Ovary (tissue), 3 donors: ENCODE data around the gene CARTPT.

Experiments used
- EP300 ChIP-seq: sonication (generic); formaldehyde crosslinking; IDR thresholded peaks from one replicate; pipeline ENCODE4 v1.6.1; 2017; ENCODE audit warnings: antibody characterized with exemption
- POLR2A ChIP-seq: fragments of 450-650 bp; IDR thresholded peaks from one replicate; pipeline ENCODE4 v1.6.1; 2017; ENCODE audit warnings: antibody characterized with exemption, mild to moderate bottlenecking, moderate library complexity
- TF ChIP-seq, protein P1 (sequence below), 3 donors: fragments of 450-650 bp in 2 of 3; fragments of 200-600 bp in 1 of 3; IDR thresholded peaks; one replicate each; pipeline versions ENCODE4 v1.5.1 to v1.8.0; 2016 to 2022; ENCODE audit warnings: antibody characterized with exemption in 3 of 3, mild to moderate bottlenecking in 1 of 3
- donor health status: DM: no; HTN: no; CAD: no.

DNA sequence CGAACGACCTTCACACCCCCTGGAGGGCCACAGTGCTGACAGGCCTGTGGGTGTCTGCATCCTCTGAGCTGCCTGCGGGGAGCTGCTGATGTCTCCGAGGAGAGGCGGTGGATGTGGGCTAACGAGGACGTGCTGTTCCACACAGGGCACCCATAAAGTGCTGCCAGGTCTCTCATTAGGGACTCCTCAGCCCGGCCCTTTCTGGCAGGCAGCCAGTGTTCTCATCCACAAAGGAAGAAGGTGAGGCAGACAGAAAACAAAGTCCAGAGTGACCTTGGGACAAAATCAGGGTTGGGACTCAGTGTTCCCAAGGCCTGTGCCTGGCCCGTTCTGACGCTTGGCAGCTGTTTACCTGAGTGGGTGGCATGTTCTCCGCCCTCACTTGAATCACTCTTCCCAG, 29.3 kb downstream of the CARTPT start:
- TF ChIP-seq, protein P1, sequence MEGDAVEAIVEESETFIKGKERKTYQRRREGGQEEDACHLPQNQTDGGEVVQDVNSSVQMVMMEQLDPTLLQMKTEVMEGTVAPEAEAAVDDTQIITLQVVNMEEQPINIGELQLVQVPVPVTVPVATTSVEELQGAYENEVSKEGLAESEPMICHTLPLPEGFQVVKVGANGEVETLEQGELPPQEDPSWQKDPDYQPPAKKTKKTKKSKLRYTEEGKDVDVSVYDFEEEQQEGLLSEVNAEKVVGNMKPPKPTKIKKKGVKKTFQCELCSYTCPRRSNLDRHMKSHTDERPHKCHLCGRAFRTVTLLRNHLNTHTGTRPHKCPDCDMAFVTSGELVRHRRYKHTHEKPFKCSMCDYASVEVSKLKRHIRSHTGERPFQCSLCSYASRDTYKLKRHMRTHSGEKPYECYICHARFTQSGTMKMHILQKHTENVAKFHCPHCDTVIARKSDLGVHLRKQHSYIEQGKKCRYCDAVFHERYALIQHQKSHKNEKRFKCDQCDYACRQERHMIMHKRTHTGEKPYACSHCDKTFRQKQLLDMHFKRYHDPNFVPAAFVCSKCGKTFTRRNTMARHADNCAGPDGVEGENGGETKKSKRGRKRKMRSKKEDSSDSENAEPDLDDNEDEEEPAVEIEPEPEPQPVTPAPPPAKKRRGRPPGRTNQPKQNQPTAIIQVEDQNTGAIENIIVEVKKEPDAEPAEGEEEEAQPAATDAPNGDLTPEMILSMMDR (IDR thresholded peaks at IDR 0.05) = no peak
- TF ChIP-seq POLR2A (no peak), EP300 (no peak)
